ENCODE results near the gene SRM.

The SRM gene

DNA sequence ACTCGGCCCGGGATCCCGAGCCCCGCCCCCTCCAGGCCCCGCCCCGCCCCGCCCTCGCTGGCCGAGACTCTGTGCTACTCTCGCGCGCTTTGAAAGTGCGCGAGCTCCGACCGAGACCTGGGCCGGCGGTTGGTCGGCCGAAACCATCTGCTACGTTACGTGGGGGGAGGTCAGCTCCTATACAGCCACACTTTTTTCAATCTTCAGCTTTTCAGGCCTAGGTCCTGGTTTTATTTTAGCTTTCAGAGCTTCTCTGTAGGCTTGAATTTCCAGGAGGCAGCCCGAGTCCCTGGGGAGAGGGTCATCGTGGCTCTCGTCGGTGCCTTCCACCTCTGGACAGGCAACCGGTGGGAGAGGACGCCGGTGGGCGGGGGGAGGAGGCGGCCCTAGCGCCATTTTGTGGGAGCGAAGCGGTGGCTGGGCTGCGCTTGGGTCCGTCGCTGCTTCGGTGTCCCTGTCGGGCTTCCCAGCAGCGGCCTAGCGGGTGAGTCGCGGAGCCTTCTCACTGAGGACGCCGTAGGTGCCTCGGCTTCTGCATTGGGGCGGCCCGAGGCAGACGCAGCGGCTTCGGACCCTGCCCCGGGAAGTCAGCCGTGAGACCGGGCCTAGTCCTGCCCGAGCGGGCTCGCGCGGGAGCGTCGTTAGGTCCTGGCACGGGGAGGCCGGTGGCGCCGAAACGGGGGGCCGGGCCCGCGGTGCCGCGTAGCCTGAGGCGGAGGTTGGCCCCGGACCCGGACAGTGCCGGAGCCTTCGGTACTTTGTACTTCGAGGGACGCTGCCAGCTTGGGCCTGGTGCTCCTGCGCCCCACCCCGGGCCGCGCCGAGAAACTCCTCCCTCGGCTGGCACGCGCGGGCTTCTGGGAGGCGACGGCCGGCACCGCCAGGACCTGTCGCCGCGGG lies 47.3 kb downstream of the SRM start, which contains the start of gene TARDBP:
TSS of gene TARDBP (plus strand) at position 395 of the 900 bp plus-strand sequence. CDS start 1,074 bp downstream, outside the sequence.
- DNase-seq: peak; percentile 95
